OCI-LY7 (cell line): ENCODE measurements around the gene DOCK7.

ENCODE experiments used
- EZH2phosphoT487 ChIP-seq: fragments of 200-600 bp; sonication (generic); IDR thresholded peaks from 2 replicates; pipeline ENCODE4 v1.6.1; 2018; ENCODE audit warnings: low read depth, borderline replicate concordance, mild to moderate bottlenecking, mixed run types, antibody characterized with exemption, low read length, moderate library complexity, mixed read lengths
- TF ChIP-seq, protein P1 (sequence below): fragments of 200-600 bp; sonication (generic); conservative IDR thresholded peaks from 2 replicates; pipeline ENCODE4 v1.5.1; 2014; ENCODE audit warnings: mild to moderate bottlenecking, antibody characterized with exemption, low read length, moderate library complexity, mixed read lengths

DNA sequence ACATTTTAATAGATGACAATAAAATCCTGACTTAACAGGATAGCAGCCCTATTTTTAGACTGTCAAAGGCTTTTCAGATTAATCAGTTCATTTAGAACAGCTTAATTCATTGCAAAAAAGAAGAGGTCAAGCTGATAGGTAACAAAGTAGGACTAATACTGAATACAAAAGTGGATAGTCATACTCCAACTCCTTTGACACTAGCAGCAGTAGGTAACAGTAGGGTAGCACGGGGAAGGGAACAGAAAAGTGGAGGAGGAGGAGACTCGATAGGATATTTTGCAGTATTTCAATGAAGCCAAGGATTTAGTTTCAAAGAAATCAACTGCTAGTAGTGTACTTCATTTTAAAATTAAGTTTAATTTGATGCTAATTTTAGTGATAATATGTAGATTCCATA lies 200.2 kb downstream of the DOCK7 start:
- TF ChIP-seq, protein P1, sequence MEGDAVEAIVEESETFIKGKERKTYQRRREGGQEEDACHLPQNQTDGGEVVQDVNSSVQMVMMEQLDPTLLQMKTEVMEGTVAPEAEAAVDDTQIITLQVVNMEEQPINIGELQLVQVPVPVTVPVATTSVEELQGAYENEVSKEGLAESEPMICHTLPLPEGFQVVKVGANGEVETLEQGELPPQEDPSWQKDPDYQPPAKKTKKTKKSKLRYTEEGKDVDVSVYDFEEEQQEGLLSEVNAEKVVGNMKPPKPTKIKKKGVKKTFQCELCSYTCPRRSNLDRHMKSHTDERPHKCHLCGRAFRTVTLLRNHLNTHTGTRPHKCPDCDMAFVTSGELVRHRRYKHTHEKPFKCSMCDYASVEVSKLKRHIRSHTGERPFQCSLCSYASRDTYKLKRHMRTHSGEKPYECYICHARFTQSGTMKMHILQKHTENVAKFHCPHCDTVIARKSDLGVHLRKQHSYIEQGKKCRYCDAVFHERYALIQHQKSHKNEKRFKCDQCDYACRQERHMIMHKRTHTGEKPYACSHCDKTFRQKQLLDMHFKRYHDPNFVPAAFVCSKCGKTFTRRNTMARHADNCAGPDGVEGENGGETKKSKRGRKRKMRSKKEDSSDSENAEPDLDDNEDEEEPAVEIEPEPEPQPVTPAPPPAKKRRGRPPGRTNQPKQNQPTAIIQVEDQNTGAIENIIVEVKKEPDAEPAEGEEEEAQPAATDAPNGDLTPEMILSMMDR = no peak
- TF ChIP-seq EZH2phosphoT487 = no peak
